HG02759 (cell line): ENCODE measurements around the gene DIPK1B.

ENCODE experiments used
- ATAC-seq: cut with Tn5 transposase; IDR thresholded peaks from one replicate; pipeline ENCODE4 v1.9.1; 2021; ENCODE audit warnings: mild to moderate bottlenecking, moderate library complexity; ENCODE audit not compliant: unreplicated experiment

Gene DIPK1B

GRCh38 chr9:136733611-136734010 is 21.2 kb downstream of the DIPK1B start:
- ATAC-seq, result no peak

GRCh38 chr9:136734837-136735496 is 22.6 kb downstream of the DIPK1B start:
- ATAC-seq, result no peak

- no peak for ATAC-seq
Measured at GRCh38 chr9:136735812-136736480, 23.6 kb downstream of the DIPK1B start.

GRCh38 chr9:136738960-136739359 is 26.6 kb downstream of the DIPK1B start:
- ATAC-seq, result no peak

- ATAC-seq, result no peak
Measured at GRCh38 chr9:136739509-136739908, 27.1 kb downstream of the DIPK1B start.

- ATAC-seq, result no peak
Measured at GRCh38 chr9:136740069-136740468, 27.7 kb downstream of the DIPK1B start.

GRCh38 chr9:136740491-136740890 is 28.1 kb downstream of the DIPK1B start:
- no peak for ATAC-seq

- ATAC-seq, result no peak
Measured at GRCh38 chr9:136740971-136741882, 28.9 kb downstream of the DIPK1B start.

- ATAC-seq, result no peak
Measured at GRCh38 chr9:136741883-136742571, 29.7 kb downstream of the DIPK1B start.

- no peak for ATAC-seq
Measured at GRCh38 chr9:136742591-136743391, 30.4 kb downstream of the DIPK1B start, which contains the start of gene LCN10. TSS of gene LCN10 (minus strand) at chr9:136742940. CDS start at chr9:136742903, 37 bp downstream.

- ATAC-seq, result no peak
Measured at GRCh38 chr9:136743639-136744211, 31.4 kb downstream of the DIPK1B start.

- no peak for ATAC-seq
Measured at GRCh38 chr9:136744773-136745172, 32.4 kb downstream of the DIPK1B start.

- no peak for ATAC-seq
Measured at GRCh38 chr9:136745389-136746154, 33.2 kb downstream of the DIPK1B start.

GRCh38 chr9:136746155-136746490 is 33.8 kb downstream of the DIPK1B start:
- no peak for ATAC-seq

GRCh38 chr9:136746621-136747020 is 34.2 kb downstream of the DIPK1B start:
- ATAC-seq, result no peak

- ATAC-seq, result no peak
Measured at GRCh38 chr9:136747161-136748060, 35.0 kb downstream of the DIPK1B start.

GRCh38 chr9:136748201-136748600 is 35.8 kb downstream of the DIPK1B start, which contains the start of gene LCN6:
TSS of gene LCN6 (minus strand) at chr9:136748525. CDS start at chr9:136748483, 42 bp downstream.
- no peak for ATAC-seq
